GM12874 (cell line): Measurements from ENCODE around the gene SMYD2.

Experiments used
- TF ChIP-seq, protein P1 (sequence below): IDR thresholded peaks from 2 replicates; pipeline ENCODE4 v1.5.1; 2011; ENCODE audit warnings: low read depth, mild to moderate bottlenecking, control low read depth, low read length, moderate library complexity; ENCODE audit not compliant: insufficient read depth

The SMYD2 gene

DNA sequence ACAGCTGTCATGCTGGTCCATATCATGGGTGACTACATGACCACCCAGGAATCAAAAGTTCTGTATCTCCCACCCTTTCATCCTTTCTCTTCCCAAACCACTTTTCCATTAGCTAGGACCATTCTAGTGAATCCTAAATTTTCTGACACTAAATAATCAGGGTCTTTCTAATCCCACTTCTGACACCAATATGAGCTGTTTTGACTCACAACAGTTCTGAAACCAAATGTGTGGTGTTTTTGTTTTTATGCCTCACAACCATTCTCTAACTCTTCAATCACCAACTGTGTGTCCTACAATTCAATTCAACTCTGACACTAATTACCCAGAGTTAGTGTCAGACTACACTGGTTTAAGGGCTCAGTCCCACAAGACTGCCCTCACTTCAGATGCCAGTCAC is 63.9 kb downstream of the SMYD2 start:
- TF ChIP-seq, protein P1, sequence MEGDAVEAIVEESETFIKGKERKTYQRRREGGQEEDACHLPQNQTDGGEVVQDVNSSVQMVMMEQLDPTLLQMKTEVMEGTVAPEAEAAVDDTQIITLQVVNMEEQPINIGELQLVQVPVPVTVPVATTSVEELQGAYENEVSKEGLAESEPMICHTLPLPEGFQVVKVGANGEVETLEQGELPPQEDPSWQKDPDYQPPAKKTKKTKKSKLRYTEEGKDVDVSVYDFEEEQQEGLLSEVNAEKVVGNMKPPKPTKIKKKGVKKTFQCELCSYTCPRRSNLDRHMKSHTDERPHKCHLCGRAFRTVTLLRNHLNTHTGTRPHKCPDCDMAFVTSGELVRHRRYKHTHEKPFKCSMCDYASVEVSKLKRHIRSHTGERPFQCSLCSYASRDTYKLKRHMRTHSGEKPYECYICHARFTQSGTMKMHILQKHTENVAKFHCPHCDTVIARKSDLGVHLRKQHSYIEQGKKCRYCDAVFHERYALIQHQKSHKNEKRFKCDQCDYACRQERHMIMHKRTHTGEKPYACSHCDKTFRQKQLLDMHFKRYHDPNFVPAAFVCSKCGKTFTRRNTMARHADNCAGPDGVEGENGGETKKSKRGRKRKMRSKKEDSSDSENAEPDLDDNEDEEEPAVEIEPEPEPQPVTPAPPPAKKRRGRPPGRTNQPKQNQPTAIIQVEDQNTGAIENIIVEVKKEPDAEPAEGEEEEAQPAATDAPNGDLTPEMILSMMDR, result no peak

DNA sequence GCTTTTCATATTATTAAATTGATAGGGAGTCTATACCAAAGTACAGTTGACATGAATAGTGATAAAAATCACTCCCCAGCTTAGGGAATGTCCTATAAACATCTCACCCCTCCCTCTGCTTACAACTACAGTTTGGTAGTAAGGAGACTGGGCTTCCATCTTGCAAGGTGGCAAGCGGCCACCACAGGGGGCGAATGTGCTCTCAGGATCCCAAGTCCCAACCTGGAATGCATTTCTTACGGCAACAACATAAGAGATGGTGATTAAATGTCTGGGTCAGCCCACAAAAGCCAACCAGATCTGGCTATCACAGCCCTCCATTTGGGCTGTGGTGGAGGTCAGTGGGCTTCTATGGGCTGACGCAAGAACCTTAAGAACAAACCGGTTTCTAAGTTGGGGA is 68.0 kb downstream of the SMYD2 start:
- TF ChIP-seq, protein P1, result no peak

DNA sequence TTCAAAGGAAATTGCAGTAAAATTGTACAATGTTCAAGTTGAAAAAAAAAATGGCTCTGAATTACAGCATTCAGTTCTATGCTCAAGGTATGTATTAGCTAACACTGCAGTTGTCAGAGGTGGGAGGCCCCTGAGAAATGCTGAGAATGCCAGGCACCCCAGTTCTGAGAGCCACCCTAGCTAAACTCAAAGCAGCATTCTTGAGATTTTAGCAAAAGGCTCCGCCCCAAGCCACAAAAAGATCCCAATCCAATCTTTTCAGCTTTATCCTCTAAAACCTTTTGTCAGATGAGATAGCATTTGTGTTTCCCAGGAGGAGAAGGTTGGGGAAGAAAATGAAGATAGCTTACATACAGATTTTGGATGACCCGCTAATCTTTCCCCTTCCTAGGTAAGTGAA is 68.8 kb downstream of the SMYD2 start:
- TF ChIP-seq, protein P1, result no peak

DNA sequence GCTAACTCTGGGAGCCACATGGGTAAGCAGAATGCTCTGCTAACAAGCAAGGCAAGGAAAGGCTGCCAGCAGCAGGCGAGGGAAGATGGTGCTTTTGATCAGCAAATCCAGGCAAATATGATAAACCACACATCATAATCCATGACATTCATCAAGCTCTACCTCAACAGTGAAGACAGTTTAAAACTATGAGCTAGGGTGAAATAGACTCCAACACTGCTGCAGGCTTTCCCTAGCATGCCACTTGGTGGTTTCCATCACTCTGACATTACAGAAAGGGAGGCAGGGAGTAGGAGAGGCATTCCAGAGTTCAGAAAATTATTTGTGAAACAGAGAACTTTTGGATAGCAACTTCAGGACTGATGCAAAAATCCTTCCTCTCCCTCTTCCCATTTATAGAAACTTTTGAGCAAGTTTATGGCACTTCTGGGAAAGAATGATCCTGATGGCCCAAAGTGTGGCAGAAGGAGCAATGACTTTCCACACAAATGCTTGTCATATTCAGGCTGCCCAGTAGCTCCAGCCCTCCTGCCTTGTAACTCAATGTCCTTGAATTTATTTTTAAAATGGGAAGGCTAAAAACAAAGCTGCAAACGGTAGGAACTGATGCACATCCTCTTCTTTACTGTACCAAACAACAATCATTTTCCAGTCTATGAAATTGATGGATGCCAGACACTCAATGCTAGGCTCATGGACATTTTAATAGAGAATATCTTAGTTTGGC is 70.8 kb downstream of the SMYD2 start:
- TF ChIP-seq, protein P1, result no peak

DNA sequence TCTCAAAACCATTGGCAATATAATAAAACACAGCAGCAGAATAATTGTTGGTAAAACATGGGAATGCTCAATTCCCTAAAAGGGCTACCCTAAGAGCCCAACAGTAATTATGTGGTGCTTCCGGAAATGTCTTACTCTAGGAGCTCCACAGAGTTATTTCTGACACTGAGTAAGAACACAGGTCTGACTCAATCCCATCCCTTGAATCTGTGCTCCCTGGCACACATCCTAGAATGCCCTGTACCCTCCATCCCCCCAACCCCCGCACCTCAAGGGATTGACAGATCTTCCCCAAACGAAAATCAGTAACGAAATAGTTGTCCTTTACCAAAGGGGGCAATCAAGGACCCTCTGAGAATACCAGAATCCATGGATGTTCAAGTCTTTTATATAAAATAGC is 71.9 kb downstream of the SMYD2 start:
- TF ChIP-seq, protein P1, result no peak

DNA sequence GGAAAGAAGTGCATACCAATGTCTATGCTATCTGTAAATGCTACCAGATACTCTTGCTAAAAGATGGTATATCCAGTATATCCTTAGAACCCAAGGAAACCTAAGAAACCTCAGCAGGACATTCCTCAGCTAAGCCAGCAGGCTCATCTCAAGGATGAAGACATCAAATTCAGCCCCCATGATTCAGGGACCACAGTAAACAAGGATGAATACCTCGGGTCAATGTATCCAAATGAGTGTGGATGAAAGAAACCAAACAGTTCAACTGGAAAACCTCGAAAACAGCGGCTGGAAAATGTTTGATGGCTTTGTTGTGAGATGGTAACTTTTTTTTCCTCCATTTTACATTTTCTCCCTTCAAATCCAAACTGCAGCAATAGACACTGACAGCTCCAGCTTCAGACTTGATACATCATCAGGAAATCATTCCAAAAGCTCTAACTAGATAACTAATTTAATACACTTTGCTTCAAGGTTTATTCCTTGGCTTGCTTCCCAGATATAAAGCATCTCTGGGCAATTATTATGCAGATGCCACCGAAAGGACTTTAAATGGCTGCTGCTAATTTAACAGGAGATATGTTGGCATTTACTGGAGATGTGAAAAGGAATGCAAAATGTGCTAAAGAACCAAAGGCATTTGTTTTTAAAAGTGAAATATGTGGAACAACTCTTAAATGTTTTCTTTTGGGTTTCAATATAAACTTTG is 73.6 kb downstream of the SMYD2 start:
- TF ChIP-seq, protein P1, result no peak

DNA sequence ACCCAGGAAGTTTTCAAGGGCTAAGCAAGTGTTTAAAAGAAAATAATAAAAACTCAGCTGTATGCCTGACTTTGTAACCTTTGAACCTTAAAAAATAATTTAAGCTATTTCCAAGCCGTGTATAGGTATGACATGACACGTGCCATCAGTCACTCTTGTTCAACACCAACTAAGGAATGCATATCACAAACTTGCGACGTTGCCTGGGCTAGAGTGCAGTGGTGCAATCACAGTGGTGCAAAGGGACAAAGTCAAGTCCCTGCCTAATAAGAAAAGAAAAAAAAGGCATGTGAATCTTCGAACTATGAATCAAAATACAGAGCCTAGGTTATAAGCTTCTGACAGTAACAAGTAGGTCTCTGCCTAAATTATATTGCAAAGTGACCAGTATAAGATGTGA is 79.2 kb downstream of the SMYD2 start:
- TF ChIP-seq, protein P1, result no peak
